Endothelial cell (in vitro differentiated cells): ENCODE data around the gene TRPV4. TPM values are rescaled to one million over a fixed set of nuclear protein-coding genes. Genes with fewer than 3 reads are reported as not detected.

Source experiments
- DNase-seq: peaks from one replicate; pipeline ENCODE4 v3.0.0; 2021; ENCODE audit warnings: low spot score
- H3K27ac Mint-ChIP-seq: one replicate; pipeline ENCODE4 v1.8.0; 2021; ENCODE audit warnings: mixed read lengths, inconsistent platforms; ENCODE audit not compliant: unreplicated experiment
- H3K27me3 Mint-ChIP-seq: one replicate; pipeline ENCODE4 v1.8.0; 2021; ENCODE audit warnings: mild to moderate bottlenecking, moderate library complexity, mixed read lengths, inconsistent platforms; ENCODE audit not compliant: unreplicated experiment
- H3K36me3 Mint-ChIP-seq: one replicate; pipeline ENCODE4 v1.8.0; 2021; ENCODE audit warnings: mild to moderate bottlenecking, low read depth, mixed read lengths, inconsistent platforms; ENCODE audit not compliant: unreplicated experiment
- H3K4me1 Mint-ChIP-seq: one replicate; pipeline ENCODE4 v1.8.0; 2021; ENCODE audit warnings: mild to moderate bottlenecking, mixed read lengths, inconsistent platforms; ENCODE audit not compliant: unreplicated experiment
- H3K4me3 Mint-ChIP-seq: one replicate; pipeline ENCODE4 v1.8.0; 2021; ENCODE audit warnings: mild to moderate bottlenecking, mixed read lengths, inconsistent platforms; ENCODE audit not compliant: unreplicated experiment
- H3K9me3 Mint-ChIP-seq: one replicate; pipeline ENCODE4 v1.8.0; 2021; ENCODE audit warnings: mixed read lengths, inconsistent platforms; ENCODE audit not compliant: unreplicated experiment
- total RNA-seq: library from RNA; stranded (reverse); fragmentation: NEBNext Ultra II Directional; extraction: Animal tissue kit (Norgen Biotek cat#: 25700); gene quantifications from one replicate; pipeline ENCODE4 v1.2.1, GENCODE V29; 2021; ENCODE audit not compliant: unreplicated experiment
- TF ChIP-seq, protein P1 (sequence below): fragments of 200-600 bp; sonication (generic); IDR thresholded peaks from one replicate; pipeline ENCODE4 v1.5.0; 2021; ENCODE audit warnings: antibody characterized with exemption; ENCODE audit not compliant: unreplicated experiment

Gene TRPV4
- total RNA-seq, 1 donor from 2014 or later: 7.0 TPM

DNA sequence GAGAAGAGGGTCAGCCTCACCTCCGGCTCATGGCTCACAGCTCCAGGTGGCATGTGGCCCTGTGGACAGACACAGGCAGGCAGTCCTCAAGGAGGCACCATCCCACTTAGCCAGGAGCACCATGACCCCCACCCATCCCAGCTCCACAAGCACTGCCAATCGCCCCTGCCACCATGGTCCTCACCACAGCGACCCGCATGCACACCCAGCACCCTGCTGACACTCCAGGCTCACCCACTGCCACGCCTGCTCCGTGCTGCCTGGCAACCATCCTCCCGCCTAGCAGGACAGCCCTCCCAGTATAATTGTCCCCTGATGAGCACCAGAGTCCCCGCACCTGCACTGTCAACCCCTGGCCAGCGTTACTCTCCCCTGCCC is 50.9 kb downstream of the TRPV4 start:
- no peak for DNase-seq
- Mint-ChIP-seq H3K4me3 (peak overlapping the region; percentile 57), H3K36me3 (peaks cover 26% of the 10 kb centered on the region), H3K27me3 (peaks cover 19% of the 10 kb centered on the region), H3K9me3 (no peaks in the 10 kb centered on the region), H3K4me1 (peaks cover 3% of the 10 kb centered on the region), H3K27ac (no peak overlapping the region)
- TF ChIP-seq, protein P1, sequence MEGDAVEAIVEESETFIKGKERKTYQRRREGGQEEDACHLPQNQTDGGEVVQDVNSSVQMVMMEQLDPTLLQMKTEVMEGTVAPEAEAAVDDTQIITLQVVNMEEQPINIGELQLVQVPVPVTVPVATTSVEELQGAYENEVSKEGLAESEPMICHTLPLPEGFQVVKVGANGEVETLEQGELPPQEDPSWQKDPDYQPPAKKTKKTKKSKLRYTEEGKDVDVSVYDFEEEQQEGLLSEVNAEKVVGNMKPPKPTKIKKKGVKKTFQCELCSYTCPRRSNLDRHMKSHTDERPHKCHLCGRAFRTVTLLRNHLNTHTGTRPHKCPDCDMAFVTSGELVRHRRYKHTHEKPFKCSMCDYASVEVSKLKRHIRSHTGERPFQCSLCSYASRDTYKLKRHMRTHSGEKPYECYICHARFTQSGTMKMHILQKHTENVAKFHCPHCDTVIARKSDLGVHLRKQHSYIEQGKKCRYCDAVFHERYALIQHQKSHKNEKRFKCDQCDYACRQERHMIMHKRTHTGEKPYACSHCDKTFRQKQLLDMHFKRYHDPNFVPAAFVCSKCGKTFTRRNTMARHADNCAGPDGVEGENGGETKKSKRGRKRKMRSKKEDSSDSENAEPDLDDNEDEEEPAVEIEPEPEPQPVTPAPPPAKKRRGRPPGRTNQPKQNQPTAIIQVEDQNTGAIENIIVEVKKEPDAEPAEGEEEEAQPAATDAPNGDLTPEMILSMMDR: no peak

DNA sequence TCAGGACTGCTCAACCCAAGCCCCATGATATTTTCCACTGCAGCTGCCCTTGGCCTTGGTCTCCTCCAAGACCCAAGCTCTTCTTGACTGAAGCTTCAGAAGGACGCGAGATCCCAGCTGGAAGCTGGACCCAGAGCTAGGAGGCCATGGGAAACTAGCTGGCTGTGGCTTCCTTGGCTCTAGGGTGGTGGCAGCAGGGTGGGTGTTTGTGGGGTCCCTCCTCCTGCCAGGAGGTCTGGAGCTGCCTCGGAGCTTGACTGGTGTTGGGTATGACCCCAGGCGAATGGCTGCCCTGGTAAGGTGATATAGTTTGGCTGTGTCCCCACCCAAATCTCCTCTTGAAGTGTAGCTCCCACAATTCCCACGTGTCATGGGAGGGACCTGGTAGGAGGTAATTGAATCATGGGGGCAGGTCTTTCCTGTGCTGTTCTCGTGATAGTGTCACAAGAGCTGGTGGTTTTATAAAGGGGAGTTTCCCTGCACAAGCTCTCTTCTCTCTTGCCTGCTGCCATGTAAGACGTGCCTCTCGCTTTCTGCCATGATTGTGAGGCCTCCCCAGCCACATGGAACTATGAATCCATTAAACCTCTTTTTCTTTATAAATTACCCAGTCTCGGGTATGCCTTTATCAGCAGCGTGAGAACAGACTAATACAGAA is 51.4 kb downstream of the TRPV4 start:
- peaks cover 19% of the 10 kb centered on the region for H3K27me3 Mint-ChIP-seq
- TF ChIP-seq, protein P1: no peak
- H3K27ac Mint-ChIP-seq: no peak overlapping the region
- DNase-seq: no peak
- H3K4me3 Mint-ChIP-seq: peak overlapping the region; percentile 57
- peaks cover 5% of the 10 kb centered on the region for H3K4me1 Mint-ChIP-seq
- no peaks in the 10 kb centered on the region for H3K9me3 Mint-ChIP-seq
- H3K36me3 Mint-ChIP-seq: peaks cover 26% of the 10 kb centered on the region

DNA sequence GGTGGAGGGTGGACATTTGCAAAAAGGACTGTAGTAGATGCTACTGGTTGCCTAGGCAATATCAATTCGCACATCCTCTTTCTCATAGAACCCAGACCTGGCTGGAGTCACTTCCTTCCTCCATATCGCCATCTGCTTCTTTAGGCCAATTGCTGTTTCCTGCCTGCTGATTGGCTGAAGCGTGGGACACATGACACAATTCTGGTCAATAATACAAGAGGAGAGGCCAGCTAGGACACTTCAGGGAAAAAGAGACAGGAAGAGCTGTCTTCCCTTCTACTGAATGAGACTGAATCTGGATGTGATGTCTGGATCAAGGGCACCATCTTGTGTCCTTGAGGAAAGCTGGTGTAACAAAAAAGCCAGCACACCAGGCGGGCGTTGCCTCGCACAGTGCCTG is 53.8 kb downstream of the TRPV4 start:
- Mint-ChIP-seq H3K27ac (peak overlapping the region; percentile 94), H3K27me3 (peaks cover 19% of the 10 kb centered on the region), H3K36me3 (peaks cover 17% of the 10 kb centered on the region), H3K9me3 (no peaks in the 10 kb centered on the region), H3K4me1 (peaks cover 7% of the 10 kb centered on the region), H3K4me3 (no peak overlapping the region)
- TF ChIP-seq, protein P1: no peak
- DNase-seq: no peak

DNA sequence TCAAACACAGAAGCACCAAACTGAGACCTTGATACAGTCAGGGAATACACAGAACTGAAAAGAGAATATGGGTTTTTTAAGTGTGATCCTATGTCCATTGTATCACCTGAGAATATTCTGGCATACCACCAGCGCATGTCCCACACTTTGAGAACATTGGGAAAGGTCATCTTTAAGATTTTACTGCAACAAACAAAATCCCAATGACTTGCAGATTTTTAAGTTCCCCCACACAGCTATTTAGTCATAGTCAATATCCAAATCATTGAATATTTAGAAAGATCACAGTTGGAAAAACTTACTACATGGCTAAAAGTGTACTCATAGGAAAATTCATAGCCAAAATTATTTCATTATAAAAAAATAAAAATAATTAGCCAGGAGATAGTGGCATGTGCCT is 54.5 kb downstream of the TRPV4 start:
- Mint-ChIP-seq H3K36me3 (peaks cover 14% of the 10 kb centered on the region), H3K27me3 (peaks cover 18% of the 10 kb centered on the region), H3K27ac (no peak overlapping the region), H3K9me3 (no peaks in the 10 kb centered on the region), H3K4me3 (no peak overlapping the region), H3K4me1 (peaks cover 7% of the 10 kb centered on the region)
- DNase-seq: no peak
- TF ChIP-seq, protein P1: no peak

DNA sequence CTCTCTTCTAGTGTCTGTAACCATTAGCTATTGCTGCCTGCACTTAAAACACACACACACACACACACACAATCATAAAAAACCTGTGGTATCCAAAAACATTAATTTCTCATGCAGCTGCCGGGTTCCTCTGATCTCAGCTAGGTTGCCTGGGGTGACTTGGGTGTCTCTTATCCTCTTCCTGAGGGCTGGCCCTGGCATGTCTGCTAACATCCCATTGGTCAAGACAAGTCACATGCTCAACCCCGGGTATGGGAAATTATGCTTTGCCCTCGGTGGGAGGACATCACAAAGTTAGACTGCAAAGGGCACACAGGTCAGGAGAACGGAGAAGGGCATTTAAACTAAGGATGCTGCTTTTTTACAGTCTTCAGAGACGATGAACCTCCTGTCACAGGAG is 55.7 kb downstream of the TRPV4 start:
- no peak for DNase-seq
- peaks cover 17% of the 10 kb centered on the region for H3K27me3 Mint-ChIP-seq
- H3K27ac Mint-ChIP-seq: peak overlapping the region; percentile 81
- no peaks in the 10 kb centered on the region for H3K9me3 Mint-ChIP-seq
- peaks cover 7% of the 10 kb centered on the region for H3K36me3 Mint-ChIP-seq
- peak overlapping the region; percentile 19 for H3K4me3 Mint-ChIP-seq
- TF ChIP-seq, protein P1: no peak
- peaks cover 7% of the 10 kb centered on the region for H3K4me1 Mint-ChIP-seq
